Measurements from ENCODE around the gene SLC22A1.
A peak's percentile ranks its signal among the peaks of the same experiment; 100 is the strongest.
"Not testable (repeated sequence)": the region's sequence is repeated elsewhere in the genome, so short reads cannot be mapped to it uniquely, and the experiment has no call there.

Gene SLC22A1

DNA sequence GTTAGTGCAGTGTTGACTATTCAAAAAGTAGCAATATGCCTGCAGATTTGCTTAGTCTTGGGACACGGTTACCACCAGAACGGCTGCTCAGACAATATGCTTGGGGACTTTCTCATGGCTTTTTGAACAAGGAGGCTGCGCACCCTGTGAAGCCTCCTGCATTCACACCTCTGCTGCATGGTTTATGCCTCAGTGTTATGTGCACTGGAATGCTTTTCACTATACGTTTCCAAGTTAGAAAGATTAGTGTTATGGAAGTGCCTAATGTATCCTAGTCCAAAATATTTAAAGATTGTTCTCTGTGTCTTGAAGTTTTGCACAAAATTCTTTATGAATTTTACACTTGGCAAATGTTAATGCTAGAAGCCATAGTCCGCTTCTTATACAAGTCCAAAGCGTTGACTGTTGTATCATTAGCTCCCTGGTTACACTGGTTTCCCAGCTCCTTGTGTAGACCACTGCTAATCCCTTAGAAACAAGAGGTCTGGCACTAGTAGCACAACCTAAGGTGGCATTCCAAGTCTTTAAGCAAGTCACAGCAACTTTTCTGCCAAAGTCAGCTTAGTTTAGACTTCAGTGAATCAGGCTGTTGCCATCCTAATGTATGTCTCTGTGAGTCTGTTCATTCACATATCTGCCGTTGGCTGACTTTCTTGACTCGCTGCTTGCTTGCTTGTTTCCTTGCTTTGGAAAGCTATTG, 26.3 kb upstream of the SLC22A1 start:
- no peak for DNase-seq

DNA sequence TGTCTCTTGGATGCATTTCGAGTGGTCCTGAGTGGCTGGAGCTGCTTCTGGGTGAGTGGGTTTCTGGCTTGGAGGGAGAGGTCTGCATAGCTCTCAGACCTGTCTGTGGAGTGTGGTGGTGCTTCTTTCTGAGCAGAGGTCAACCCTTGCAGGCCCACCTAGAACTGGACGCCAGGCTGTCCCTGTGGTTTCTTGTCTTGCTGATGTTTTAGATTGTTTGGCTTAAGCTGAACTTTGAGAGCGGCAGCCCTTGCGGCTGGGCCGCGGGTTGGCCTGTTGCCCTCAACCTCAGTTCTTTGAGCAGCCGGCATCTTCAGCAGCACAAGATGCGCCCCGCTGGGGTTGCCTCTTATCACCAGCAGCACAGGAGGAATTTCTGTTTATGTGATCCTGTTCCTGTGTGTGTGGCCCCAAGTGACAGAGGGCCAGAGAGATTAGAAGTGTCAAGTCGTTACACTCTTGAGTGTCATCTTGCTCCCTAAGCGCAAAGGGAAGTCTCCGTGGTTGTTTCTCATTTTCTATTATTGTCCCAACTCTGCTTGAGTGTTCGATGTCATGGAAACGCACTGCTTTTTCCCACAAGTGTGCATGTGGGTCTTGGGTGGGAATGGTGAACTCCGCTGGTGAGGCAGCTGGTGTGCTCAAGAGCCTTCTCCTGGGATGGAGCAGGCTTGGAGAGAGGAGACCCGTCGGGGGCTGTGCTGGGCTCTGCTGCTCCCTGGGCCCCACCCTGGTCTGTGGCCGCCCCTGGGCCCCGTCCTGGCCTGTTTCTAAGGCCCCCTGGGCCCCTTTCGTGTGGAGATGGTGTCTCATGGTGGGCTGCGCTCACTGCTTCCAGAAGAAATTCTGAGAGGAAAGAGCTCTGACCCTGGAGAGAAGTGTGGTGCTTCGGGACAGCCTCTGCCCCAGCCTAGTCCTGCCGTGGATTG, 20.1 kb upstream of the SLC22A1 start:
- DNase-seq = no peak

DNA sequence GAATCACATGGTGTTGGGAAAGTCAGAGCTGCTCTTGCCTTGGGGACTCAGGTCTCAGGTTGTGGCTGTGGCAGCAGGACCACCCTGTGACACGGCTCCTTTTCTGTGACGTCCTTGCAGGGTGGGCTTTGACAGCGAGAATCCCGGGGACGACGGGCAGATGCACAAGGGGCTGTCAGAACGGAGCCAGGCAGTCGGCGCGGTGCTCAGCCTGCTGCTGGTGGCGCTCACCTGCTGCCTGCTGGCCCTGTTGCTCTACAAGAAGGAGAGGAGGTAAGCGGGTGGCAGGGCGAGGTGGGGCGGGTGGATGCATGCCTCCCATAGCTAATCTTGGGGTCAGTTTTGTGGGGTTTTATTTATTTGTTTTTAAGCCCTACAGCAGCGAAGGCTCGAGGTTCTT, 19.2 kb upstream of the SLC22A1 start:
- no peak for DNase-seq

DNA sequence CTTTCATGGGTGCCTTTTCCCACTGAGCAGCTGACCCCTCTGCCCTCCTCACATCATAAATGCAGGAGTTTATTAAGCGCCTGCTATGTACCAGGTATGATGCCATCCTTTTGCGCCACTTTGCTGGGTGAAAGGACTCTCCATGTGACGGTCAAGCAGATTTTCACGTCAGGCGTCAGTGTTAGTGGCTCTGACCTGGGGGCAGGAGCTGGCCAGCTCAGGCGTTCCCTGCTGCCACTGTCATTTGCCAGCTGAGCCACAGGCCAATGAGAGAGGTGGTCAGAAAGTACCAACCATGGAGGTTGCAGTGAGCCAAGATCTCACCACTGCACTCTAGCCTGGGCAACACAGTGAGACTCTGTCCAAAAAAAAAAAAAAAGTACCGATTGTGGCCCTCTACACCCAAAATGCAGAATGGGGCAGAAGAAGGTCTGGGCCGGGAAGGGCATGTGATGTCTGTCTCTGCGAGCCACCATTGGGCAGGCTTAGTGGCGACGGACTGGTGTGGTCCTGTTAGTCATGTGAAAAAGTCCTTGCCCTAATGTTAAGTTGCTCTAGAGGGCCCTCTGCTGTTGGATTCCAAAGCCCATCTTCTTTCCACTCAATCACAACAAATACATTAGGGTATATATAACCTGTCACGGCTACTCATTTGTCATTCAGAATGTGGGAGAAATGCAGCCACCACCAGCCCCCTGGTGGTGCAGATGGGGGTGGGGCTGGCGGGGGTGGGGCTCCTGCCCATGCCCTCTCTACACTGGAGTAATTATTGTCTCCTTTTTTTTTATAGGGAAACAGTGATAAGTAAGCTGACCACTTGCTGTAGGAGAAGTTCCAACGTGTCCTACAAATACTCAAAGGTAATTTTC, 18.4 kb upstream of the SLC22A1 start:
- DNase-seq = peak; percentile 4

DNA sequence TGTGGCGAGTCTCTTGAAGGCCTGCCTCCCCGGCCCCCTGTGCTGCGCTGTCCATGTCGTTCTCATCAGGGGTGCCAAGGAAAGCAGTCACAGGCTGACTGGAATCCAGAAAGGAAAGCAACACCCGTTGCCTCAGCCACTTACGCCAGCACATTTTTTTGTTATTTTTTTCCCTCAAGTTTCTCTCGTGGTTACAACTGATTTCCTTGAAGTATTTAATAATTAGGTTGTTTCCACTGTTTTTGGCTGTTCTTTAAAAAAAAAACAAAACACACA, 17.9 kb upstream of the SLC22A1 start:
- DNase-seq = no peak

DNA sequence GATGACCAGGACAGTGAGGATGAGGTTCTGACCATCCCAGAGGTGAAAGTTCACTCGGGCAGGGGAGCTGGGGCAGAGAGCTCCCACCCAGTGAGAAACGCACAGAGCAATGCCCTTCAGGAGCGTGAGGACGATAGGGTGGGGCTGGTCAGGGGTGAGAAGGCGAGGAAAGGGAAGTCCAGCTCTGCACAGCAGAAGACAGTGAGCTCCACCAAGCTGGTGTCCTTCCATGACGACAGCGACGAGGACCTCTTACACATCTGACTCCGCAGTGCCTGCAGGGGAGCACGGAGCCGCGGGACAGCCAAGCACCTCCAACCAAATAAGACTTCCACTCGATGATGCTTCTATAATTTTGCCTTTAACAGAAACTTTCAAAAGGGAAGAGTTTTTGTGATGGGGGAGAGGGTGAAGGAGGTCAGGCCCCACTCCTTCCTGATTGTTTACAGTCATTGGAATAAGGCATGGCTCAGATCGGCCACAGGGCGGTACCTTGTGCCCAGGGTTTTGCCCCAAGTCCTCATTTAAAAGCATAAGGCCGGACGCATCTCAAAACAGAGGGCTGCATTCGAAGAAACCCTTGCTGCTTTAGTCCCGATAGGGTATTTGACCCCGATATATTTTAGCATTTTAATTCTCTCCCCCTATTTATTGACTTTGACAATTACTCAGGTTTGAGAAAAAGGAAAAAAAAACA, 16.6 kb upstream of the SLC22A1 start:
- DNase-seq = no peak

DNA sequence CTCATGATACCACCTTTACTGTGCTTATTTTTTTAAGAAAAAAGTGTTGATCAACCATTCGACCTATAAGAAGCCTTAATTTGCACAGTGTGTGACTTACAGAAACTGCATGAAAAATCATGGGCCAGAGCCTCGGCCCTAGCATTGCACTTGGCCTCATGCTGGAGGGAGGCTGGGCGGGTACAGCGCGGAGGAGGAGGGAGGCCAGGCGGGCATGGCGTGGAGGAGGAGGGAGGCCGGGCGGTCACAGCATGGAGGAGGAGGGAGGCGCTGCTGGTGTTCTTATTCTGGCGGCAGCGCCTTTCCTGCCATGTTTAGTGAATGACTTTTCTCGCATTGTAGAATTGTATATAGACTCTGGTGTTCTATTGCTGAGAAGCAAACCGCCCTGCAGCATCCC, 15.6 kb upstream of the SLC22A1 start:
- DNase-seq = no peak

DNA sequence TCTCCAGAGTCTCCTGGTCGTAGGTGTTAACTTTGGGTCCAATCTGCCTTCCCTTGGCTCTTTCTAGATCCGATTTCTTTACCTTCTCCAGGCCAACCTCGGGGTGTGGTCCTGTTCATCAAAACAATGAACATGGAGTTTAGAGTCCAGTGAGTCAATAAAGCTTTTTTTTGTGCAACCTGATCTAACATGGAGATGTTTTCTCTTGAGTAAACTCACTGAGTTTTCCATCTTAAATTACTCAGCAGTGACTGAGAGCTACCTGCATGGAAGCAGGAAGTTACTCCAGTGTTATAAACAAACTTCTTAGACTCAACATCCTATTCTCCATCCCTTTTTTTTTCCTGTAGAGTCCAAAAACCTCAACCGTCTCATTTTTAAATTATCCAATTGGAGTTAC, 14.9 kb upstream of the SLC22A1 start:
- no peak for DNase-seq

DNA sequence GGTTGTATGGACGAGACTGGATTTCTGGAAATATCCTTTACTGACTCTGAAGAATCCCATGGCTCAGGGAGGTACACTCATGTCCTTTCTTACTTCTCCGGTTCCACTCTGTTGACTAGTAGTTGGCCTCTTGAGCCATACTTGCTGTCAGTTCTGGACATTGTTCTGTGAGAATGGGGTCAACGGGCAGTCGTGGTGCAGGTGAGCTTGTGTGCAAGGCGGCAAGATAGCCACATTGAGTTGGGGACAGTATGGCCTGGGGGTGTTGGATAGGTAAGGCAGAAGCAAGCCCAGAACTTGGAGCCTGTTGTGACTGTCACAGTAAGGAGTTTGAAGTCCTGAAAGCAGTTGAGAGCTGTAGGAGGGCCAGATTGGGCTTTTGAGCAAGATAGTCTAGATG, 13.5 kb upstream of the SLC22A1 start:
- no peak for DNase-seq

DNA sequence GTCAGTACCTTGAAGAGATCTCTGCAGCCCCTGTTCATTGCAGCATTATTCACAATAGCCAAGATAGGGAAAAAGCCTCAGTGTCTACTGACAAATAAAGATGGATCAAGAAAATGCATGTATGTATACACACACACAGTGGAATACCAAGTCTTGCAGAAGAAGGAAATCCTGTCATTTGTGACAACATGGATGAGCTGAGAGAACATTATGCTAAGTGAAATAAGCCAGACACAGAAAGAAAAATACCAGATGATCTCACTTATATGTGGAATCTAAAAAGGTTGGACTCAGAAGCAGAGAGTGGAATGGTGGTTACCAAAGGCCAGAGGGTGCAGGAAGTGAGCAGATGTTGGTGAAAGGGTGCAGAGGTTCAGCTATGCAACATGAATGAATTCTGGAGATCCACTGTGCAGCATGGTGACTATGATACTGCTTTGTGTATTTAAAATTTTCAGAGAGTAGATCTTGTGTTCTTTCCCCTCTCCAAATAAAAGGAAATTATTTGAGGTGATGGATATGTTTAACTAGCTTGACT, 11.0 kb upstream of the SLC22A1 start:
- DNase-seq = no peak

DNA sequence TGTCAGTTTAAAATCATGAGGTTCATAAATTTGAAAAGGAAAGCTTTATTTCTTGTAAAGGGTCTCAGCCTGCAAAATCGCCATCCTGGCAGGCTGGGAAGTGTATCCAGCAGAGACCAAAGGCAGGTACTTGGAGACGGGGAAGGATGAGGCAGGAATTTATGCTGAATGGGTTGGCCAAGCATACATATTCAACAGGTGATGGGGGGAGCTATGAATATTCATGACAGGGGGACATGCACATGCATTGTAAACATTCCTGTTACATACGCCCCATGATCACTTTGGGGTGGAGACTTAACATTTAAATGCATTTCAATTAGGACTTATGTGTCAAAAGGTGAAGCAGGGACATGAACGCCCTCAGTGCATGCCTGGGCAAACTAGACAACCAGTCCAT, 9.8 kb upstream of the SLC22A1 start:
- DNase-seq = no peak

DNA sequence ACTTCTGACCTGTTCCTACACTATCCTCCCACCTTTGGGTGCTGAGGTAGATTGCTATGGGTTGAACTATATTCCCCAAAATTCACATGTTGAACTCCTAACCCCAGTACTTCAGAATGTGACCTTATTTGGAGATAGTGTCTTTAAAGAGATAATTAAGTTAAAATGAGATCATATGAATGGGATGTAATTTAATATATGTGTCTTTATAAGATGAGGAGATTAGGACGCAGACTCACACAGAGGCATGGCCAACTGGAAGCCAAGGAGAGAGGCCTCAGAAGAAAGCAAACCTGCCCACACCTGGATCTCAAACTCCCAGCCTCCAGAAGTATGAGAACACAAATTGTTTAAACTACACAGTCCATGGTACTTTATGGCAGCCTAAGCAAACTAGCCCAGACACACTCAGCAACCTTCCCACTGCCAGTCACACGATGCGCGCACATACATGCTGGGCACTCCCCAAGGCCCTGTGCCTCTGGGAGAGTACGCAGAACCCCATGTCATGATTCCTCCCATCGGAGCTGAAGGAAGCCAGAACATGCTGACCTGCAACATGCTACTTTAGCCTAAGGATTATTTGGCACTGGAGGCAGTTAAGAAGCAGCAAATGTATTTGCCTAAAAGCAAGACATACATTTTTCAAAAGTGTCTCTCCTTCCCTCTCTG, 8.9 kb upstream of the SLC22A1 start:
- no peak for DNase-seq

DNA sequence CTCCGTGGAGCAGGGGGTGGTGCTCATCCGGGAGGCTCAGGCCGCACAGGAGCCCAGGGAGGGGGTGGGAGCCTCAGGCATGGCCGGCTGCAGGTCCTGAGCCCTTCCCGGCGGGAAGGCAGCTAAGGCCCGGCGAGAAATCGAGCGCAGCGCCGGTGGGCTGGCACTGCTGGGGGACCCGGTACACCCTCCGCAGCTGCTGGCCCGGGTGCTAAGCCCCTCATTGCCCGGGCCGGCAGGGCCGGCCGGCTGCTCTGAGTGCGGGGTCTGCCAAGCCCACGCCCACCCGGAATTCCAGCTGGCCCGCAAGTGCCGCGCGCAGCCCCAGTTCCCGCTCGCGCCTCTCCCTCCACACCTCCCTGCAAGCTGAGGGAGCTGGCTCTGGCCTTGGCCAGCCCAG, 7.1 kb upstream of the SLC22A1 start:
- DNase-seq = not testable (repeated sequence)

DNA sequence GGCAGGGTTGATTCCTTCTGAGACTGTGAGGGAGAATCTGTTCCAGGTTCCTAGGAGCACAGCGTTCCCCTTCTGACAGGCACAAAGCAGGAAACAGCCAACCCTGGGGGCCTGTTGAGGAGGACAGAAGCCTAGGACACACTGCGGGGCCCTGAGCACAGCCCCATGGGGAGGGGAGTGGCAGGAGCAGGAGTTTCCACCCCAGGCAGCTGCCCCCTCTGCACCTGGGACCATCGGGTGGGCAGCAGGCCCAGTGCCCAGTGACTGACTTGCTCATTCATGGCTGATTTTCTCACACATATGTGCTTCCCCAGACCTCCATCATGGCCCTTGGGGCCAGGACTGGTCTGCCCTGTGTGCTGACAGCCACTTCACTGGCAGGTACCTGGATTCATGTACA, 6.2 kb upstream of the SLC22A1 start:
- DNase-seq = no peak

DNA sequence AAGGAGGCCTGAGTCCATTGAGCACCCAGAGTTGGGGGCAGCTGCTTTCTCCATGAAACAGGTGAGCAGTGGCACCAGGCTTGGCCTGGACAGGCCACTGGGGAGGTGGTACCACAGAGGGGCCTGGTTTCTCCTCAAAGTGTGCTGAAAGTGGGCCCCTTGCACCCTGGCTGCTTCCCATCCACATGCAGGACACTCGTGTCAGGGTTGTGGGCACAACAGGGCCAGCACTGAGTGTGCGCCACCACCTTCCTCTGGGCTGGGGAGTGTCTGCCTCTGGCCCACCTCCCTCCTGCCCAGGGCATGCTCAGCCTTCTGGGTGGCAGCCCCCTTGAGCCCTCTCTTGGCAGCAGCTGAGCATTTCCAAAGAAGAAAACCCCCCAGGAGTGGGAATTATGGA, 5.2 kb upstream of the SLC22A1 start:
- DNase-seq = no peak

DNA sequence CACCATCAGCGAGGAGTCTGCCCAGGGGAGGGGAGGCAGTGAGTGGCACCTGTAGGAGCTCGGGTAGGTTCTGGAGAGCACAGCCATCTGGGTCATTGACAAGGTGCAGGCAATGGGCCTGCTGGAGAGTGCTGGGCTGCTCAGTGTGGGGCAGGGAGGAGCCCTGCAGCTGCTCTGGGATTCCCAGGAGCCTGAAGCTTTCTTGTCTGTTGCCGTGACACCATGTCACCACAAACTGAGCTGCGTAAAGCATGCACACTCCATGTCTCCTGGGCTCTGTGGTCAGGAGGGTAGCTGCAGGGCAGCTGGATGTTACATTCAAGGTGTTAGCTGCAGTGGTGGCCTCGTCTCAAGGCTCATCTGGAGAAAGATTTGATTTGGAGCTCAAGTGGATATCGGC, 4.5 kb upstream of the SLC22A1 start:
- no peak for DNase-seq

DNA sequence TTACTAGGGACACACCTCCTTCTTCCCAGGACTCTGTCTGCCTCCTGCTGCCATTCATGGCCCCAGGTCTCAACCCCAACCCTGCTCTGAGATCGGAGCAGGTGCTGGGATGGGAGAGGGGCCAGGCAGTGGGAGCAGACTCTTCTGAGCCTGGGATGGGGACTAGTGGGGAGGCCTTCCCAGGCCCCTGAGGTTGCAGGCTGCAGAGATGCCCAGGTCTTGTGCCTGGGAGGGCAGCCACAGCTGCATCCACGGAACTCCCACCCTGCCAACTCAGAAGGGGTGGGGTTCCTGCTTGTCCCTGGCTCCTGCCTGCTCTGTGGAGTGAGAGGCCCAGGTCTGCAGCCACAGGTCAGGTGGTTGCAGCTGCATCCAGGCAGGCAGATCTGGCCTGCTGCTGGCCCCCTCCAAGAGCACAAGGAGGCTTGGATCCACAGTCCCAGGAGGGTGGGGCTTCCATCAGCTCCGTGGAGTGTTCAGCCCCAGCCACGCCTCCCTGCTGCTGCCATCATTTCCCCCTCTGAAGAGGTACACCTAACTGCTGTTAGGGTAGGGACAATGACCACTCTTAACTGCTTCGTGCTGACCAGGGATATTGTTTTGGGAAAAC, 2.9 kb upstream of the SLC22A1 start:
- no peak for DNase-seq

DNA sequence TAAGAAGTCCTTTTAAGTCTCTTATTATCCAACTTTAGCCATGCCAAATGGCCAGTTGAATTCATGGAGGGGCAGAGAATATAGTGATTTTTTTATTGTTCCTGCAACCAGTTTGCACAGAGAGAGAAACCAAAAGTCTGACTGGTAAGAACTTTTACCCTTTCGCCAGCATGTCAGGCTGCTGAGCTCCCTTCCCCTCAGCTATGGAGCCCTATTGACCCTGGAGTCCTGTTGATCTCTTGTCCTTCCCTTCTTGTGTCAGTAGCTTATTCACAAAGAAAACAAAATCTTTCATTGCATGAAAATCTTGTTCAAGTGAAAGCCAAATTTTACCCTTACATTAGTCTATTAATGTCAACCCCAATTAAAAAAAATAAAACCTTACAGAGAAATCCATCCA, 1.5 kb upstream of the SLC22A1 start:
- no peak for DNase-seq

DNA sequence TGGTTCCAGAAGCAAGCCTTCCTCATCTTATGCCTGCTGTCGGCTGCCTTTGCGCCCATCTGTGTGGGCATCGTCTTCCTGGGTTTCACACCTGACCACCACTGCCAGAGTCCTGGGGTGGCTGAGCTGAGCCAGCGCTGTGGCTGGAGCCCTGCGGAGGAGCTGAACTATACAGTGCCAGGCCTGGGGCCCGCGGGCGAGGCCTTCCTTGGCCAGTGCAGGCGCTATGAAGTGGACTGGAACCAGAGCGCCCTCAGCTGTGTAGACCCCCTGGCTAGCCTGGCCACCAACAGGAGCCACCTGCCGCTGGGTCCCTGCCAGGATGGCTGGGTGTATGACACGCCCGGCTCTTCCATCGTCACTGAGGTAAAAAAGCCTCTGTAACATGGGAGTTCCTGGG, 366 bp downstream of the SLC22A1 start:
- no peak for DNase-seq

DNA sequence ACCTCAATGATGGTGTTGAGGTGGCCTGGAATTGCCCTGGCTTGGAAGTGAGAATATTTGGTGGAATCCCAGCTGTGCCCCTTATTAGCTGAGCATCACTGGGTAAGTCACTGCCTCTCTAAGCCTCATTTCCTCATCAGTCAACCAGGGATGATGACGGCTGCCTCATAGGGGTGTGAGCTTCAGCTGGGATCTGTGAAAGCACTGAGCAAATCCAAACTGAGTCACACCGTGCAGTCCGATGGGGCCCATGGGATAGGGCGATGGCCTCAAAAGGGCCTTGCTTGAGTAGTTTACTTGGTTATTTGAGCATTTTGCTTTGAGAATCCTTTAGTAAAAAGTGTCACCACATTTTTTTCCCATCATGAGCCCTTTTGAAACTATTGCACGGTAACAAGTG, 1.1 kb downstream of the SLC22A1 start:
- DNase-seq = no peak

DNA sequence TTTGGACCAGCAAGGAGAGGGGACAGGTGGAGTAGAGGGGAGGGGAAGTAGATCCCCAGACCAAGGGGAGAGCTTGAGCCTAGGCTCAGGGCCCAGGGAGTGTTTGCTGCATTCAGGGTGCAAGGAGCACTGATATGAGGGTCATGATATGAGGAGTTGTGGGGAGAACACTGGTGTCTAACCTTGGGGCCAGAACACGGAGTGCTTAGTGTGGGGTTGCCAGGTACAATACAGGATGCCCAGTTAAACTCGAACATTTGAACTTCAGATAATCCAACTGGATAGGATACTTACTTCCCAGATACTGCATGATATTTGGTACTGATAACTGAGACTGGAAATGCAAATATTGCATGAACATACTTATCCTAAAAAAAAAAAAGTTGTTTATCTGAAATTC, 2.4 kb downstream of the SLC22A1 start:
- DNase-seq = no peak

DNA sequence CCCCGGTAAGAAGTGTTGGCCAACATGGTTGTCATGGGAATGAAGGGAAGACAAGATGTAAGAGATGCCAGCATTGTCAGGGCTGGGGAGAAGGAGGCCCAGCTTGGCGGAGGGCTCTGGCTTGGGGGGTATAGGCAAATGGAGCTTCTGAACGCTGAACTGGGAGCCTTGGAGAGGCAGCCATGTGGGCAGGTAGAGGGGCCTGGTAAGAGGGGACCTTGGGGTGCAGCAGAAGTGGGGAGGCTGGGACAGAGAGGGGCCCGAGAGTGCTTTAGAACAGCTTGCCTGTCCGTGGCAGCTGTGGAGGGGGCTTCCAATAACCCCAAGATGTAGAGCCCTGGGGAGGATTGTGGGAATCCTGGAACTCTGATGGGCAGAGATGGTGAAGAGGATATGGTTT, 3.0 kb downstream of the SLC22A1 start:
- DNase-seq = no peak

Data from CD4-positive, alpha-beta T cell treated with Interleukin-4 for 4 hours (primary cell).